AG09319 (cell line): ENCODE data around the gene PALLD.

ENCODE experiments used
- DNase-seq: peaks from one replicate; pipeline ENCODE4 v3.0.0-alpha.2; 2010; ENCODE audit warnings: low read depth; ENCODE audit errors: extremely low read depth
- TF ChIP-seq, protein P1 (sequence below): IDR thresholded peaks from 2 replicates; pipeline ENCODE4 v1.5.1; 2011; ENCODE audit warnings: low read depth, mild to moderate bottlenecking, inconsistent platforms, low read length, moderate library complexity

Gene PALLD

DNA sequence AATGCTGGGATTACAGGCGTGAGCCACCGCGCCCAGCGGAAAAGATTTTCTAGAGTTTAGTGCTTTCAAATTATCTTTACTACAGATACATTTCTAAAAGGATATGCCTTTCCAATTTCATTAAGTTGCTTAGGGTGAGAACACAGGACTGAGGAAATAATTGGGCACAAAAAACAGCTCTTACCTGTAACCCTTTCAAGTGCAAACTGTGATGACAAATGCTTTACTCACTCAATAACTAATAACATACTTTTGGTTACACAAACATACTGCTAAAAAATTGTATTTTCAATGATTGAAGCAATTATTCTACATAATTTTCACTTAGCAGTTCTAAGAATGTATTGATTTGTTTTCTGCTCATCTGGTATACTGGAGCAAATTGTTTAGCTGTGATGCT, 40.2 kb downstream of the PALLD start:
- TF ChIP-seq, protein P1, sequence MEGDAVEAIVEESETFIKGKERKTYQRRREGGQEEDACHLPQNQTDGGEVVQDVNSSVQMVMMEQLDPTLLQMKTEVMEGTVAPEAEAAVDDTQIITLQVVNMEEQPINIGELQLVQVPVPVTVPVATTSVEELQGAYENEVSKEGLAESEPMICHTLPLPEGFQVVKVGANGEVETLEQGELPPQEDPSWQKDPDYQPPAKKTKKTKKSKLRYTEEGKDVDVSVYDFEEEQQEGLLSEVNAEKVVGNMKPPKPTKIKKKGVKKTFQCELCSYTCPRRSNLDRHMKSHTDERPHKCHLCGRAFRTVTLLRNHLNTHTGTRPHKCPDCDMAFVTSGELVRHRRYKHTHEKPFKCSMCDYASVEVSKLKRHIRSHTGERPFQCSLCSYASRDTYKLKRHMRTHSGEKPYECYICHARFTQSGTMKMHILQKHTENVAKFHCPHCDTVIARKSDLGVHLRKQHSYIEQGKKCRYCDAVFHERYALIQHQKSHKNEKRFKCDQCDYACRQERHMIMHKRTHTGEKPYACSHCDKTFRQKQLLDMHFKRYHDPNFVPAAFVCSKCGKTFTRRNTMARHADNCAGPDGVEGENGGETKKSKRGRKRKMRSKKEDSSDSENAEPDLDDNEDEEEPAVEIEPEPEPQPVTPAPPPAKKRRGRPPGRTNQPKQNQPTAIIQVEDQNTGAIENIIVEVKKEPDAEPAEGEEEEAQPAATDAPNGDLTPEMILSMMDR = no peak
- DNase-seq = no peak

DNA sequence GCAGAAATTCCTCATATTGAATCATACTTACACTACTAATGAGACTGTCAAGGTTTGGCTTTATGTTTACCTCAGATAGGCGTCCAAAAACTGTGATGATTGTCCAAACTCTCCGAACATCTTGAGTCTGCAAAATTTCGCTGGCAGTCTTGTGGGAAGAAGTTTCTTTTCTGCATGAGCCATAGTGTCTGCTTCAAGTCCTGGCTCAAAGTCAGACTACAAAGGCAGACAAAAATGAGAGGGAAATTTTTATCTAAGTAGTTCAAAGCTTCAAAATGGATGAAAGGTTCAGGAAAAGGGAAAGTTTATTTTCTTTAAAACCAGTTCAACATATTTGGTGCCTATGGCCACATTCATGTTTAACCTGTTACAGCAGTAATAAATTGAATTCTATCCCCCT, 40.7 kb downstream of the PALLD start:
- TF ChIP-seq, protein P1 = no peak
- DNase-seq = no peak

GRCh38 chr4:168538632-168539031, 41.8 kb downstream of the PALLD start:
- TF ChIP-seq, protein P1 = no peak
- no peak for DNase-seq

DNA sequence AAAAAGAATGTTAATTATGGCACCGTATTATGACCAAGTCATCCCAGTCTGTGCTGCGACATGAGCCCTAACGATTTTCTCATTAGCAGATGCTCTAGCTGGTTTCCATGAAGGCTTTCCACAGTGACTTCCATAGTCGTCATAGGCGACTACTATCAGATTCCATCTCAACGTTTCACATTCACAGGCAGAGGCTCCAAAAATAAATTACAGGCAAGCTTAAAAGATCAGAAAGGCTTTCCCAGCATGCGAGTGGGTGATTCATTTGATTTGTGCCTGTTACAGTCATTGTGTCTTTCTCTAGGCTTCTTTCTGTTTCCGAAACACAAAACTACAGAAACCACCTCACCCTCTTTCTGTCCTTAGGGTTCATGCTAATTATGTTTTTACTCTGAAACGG, 43.2 kb downstream of the PALLD start:
- TF ChIP-seq, protein P1 = no peak
- DNase-seq = no peak

- no peak for DNase-seq
- TF ChIP-seq, protein P1 = no peak
These were observed 43.8 kb downstream of the PALLD start for GRCh38 chr4:168540503-168541265.

DNA sequence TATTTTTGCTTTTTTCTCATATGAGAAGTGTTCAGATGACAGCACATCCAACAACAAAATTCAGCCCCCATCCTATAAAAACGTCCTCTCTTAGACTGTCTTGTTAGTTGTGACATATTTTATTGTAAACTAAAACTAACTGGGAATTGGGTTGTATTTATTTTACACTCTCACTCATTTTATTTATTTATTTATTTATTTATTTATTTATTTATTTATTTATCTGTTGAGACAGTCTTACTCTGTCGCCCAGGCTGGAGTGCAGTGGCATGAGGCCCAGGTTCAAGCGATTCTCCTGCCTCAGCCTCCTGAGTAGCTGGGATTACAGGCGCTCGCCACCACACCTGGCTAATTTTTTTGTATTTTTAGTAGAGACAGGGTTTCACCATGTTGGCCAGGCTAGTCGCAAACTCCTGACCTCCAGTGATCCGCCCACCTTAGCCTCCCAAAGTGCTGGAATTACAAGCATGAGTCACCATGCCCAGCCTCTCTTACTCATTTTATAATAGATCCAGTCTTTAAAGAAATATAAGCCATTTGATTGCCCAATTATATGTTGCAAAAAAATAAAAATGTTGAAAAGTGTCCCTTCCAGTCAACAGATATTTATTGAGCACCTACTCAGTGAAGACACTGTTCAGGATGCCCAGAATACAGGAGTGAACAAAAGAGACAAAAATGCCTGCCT, 44.6 kb downstream of the PALLD start:
- no peak for DNase-seq
- TF ChIP-seq, protein P1 = no peak

- DNase-seq = no peak
- TF ChIP-seq, protein P1 = no peak
These were observed 52.3 kb downstream of the PALLD start for GRCh38 chr4:168549143-168549542.
